Ovary (tissue), 9 donors: ENCODE data around the gene TMEM134. TPM values are rescaled to one million over a fixed set of nuclear protein-coding genes. Genes with fewer than 3 reads are reported as not detected.
A peak's percentile ranks its signal among the peaks of the same experiment; 100 is the strongest.

Experiments used
- DNase-seq, 5 donors: peaks; one replicate each; pipeline ENCODE4 v3.0.0-alpha.2; 2019 to 2020
- H3K27ac ChIP-seq, 2 donors: fragments of 200-600 bp; one replicate each; pipeline versions ENCODE4 v1.5.1 to v1.8.0; 2019 to 2022
- H3K27me3 ChIP-seq: fragments of 200-600 bp; one replicate; pipeline ENCODE4 v1.8.0; 2022
- H3K36me3 ChIP-seq: fragments of 200-600 bp; sonication (generic); one replicate; pipeline ENCODE4 v1.5.1; 2019
- H3K4me1 ChIP-seq: one replicate; pipeline ENCODE4 v1.8.1; 2013; ENCODE audit warnings: mild to moderate bottlenecking, moderate library complexity; ENCODE audit not compliant: insufficient read depth
- H3K4me3 ChIP-seq: fragments of 200-600 bp; sonication (generic); one replicate; pipeline ENCODE4 v1.5.1; 2017
- H3K9me3 ChIP-seq, 2 donors: fragments of 200-600 bp in 1 of 2; sonication (generic) in 1 of 2; one replicate each; pipeline versions ENCODE4 v1.5.1 to v1.8.1; 2013 to 2019; ENCODE audit warnings: mild to moderate bottlenecking in 1 of 2, moderate library complexity in 1 of 2
- EP300 ChIP-seq: sonication (generic); formaldehyde crosslinking; IDR thresholded peaks from one replicate; pipeline ENCODE4 v1.6.1; 2017; ENCODE audit warnings: antibody characterized with exemption
- POLR2A ChIP-seq: fragments of 450-650 bp; IDR thresholded peaks from one replicate; pipeline ENCODE4 v1.6.1; 2017; ENCODE audit warnings: antibody characterized with exemption, mild to moderate bottlenecking, moderate library complexity
- WGBS, 3 donors: extraction: QIAGEN DNeasy Blood & Tissue Kit in 1 of 3; methylation state at CpG; one replicate each; pipeline versions ENCODE4 v1.1.5 to v1.1.7; 2013 to 2017; 5-methylcytosine and 5-hydroxymethylcytosine counted together
- intact Hi-C, 4 donors: fragments of 100-400 bp; cut with DNase I; formaldehyde crosslinking; loops; one replicate each; pipeline versions ENCODE4 v1.11.0 to v1.15.1; 2022 to 2023
- polyA plus RNA-seq, 2 donors: library from polyadenylated mRNA; stranded (reverse); fragments of 200-250 nt in 1 of 2; fragments of 350-450 nt in 1 of 2; fragmentation: Illumina TruSeq in 1 of 2; extraction: RNeasy Lipid Tissue Mini Kit (QIAGEN cat#74804) in 1 of 2; gene quantifications; one replicate each; pipeline ENCODE4 v1.2.3, GENCODE V29; 2013 to 2014
- total RNA-seq, 7 donors: library from RNA; depleted of rRNA in 2 of 7; stranded (reverse); fragments of >200 nt in 2 of 7; fragmentation: NEBNext Ultra II Directional in 3 of 7; extraction: Animal tissue kit (Norgen Biotek cat#: 25700) in 3 of 7; gene quantifications; one replicate each; pipeline versions ENCODE4 v1.1.0 to v1.2.4, GENCODE V29; 2016 to 2023
- TF ChIP-seq, protein P1 (sequence below), 3 donors: fragments of 450-650 bp in 2 of 3; fragments of 200-600 bp in 1 of 3; IDR thresholded peaks; one replicate each; pipeline versions ENCODE4 v1.5.1 to v1.8.0; 2016 to 2022; ENCODE audit warnings: antibody characterized with exemption in 3 of 3, mild to moderate bottlenecking in 1 of 3
- donor health status: DM: no; HTN: no; CAD: no; lungs with moderate emphysema.
- donor health status: DM: no; HTN: no; CAD: no.
- donor health status: Bipolar disorder and iron deficiency.
- donor health status: DM: yes; HTN: yes; CAD: no.
- donor health status: DM: no; HTN: no; CAD: no.
- donor health status: DM: yes; HTN: yes; CAD: no.

Gene TMEM134
- total and polyA plus RNA-seq, 9 donors, result 2.7 to 69.8 (median 44.3) TPM

DNA sequence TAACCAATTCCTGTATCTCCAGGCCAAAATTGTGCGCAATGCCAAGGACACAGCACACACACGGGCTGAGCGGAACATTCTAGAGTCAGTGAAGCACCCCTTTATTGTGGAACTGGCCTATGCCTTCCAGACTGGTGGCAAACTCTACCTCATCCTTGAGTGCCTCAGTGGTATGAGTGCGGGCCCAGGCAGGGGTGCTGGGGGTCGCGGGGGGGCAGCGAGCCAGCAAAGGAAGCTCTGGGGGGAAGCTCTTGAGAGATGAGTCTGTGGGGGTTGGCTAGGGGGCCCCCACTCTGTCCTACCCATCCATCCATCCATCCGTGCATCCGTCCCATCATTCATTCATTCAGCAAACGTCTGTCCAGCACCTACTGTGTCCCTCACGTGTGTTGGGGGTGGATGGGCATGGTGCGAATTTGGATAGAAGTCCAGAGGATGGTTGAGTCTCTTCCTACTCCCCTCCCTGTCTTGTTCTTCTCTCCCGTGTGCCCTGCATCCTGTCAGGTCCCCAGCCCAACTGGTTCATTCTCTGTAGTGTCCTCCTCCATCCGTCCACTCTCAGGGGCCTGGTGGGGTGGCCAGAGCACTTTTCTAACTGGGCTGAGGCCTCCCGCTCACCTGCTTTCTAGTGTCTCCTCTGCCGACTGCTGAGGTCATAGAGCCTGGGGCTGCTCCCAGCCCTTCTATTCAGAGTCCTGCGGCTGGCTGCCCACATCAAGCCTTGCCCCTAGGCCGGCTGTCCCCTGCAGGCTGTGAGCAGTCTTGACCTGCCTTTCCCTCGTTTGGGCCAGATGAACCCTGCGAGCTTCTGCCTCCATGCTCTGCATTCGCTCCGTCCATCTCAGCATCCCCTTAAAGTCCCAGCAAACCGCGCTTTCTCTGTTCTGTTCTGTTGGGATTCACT, 37.5 kb downstream of the TMEM134 start:
- WGBS, 3 donors, result 87 to 92% (median 90%) methylated on average over 22 to 24 of the region's 24 CpGs
- peak in 1 of 5 donors; percentile 34 for DNase-seq
- Histone ChIP-seq H3K36me3 (no peaks in the 10 kb centered on the region), H3K4me1 (peaks cover 5% of the 10 kb centered on the region), H3K4me3 (no peak overlapping the region), H3K9me3 (no peaks in the 10 kb centered on the region), H3K27ac (no peak overlapping the region), H3K27me3 (no peaks in the 10 kb centered on the region)
- TF ChIP-seq POLR2A (no peak), EP300 (no peak)
- TF ChIP-seq, protein P1, sequence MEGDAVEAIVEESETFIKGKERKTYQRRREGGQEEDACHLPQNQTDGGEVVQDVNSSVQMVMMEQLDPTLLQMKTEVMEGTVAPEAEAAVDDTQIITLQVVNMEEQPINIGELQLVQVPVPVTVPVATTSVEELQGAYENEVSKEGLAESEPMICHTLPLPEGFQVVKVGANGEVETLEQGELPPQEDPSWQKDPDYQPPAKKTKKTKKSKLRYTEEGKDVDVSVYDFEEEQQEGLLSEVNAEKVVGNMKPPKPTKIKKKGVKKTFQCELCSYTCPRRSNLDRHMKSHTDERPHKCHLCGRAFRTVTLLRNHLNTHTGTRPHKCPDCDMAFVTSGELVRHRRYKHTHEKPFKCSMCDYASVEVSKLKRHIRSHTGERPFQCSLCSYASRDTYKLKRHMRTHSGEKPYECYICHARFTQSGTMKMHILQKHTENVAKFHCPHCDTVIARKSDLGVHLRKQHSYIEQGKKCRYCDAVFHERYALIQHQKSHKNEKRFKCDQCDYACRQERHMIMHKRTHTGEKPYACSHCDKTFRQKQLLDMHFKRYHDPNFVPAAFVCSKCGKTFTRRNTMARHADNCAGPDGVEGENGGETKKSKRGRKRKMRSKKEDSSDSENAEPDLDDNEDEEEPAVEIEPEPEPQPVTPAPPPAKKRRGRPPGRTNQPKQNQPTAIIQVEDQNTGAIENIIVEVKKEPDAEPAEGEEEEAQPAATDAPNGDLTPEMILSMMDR (IDR thresholded peaks at IDR 0.05), result no peak
- intact Hi-C loops, result loop anchor here in 1 of 4 donors (5.0 kb wide), 1 partner anchor 1294 kb away; no protein-coding TSS in a partner anchor

DNA sequence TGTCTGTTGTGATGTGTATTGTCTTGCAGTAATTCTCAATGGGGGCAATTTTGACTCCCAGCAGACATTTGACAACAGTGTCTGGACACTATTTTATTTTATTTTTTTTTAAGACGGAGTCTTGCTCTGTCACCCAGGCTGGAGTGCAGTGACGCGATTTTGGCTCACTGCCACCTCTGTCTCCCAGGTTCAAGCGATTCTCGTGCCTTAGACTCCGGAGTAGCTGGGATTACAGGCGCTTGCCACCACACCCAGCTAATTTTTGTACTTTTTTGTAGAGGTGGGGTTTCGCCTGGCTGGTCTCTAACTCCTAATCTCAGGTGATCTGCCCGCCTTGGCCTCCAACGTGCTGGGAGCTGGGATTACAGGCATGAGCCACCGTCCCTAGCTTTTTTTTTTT, 39.3 kb downstream of the TMEM134 start:
- WGBS, 3 donors, result 77 to 83% (median 79%) methylated on average over 11 of the region's 11 CpGs
- H3K9me3 ChIP-seq, result no peaks in the 10 kb centered on the region
- peak in 2 of 5 donors; percentile 42 for DNase-seq
- H3K27me3 ChIP-seq, result no peaks in the 10 kb centered on the region
- H3K4me3 ChIP-seq, result no peak overlapping the region
- no peaks in the 10 kb centered on the region for H3K36me3 ChIP-seq
- peaks cover 5% of the 10 kb centered on the region for H3K4me1 ChIP-seq
- H3K27ac ChIP-seq, result no peak overlapping the region
- TF ChIP-seq, protein P1 (IDR thresholded peaks at IDR 0.05), result no peak
- TF ChIP-seq EP300 (no peak), POLR2A (no peak)
- intact Hi-C loops, result loop anchor here in 2 of 4 donors (5.0 kb wide), 2 partner anchors 153 to 1292 kb away; partner anchors contain the start of gene GSTP1 (in 1 of the 2)

DNA sequence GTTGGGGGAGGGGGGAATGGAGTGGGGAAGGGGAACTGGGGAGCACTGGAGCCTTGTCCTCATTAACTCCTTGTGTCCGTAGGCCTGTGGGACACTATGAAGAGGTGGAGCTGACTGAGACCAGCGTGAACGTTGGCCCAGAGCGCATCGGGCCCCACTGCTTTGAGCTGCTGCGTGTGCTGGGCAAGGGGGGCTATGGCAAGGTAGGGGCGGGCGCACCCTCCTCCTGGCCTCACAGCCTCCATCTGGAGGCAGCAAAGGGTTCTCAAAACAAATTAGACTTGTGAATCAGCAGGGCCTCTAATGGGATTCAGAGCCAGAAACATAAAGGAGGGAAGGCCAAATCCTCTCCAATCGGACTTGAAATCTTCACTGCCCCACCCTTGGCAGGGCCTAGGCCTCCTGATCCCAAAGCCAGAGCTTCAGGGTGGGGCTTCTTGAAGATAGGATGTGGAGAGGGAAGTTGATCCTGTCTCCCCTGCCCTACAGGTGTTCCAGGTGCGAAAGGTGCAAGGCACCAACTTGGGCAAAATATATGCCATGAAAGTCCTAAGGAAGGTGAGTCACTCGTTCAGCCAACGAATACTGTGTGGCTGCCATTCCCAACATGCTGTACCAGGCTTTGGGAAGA, 39.9 kb downstream of the TMEM134 start:
- 40 to 53% (median 42%) methylated on average over 12 of the region's 12 CpGs for WGBS, 3 donors
- no peaks in the 10 kb centered on the region for H3K9me3 ChIP-seq
- peak overlapping the region; percentile 89 for H3K4me3 ChIP-seq
- H3K36me3 ChIP-seq, result no peaks in the 10 kb centered on the region
- H3K4me1 ChIP-seq, result peaks cover 5% of the 10 kb centered on the region
- no peaks in the 10 kb centered on the region for H3K27me3 ChIP-seq
- intact Hi-C loops, result loop anchor here in 1 of 4 donors (5.0 kb wide), 1 partner anchor 153 kb away; the partner anchor contains the start of gene GSTP1
- no peak for TF ChIP-seq POLR2A
- TF ChIP-seq, protein P1 (IDR thresholded peaks at IDR 0.05), result no peak
- TF ChIP-seq EP300, result no peak
- no peak overlapping the region for H3K27ac ChIP-seq
- DNase-seq, result peak in 2 of 5 donors; percentile 47 to 49
